GM23338 (cell line): ENCODE measurements around the gene FAM120AOS. TPM values are rescaled to one million over a fixed set of nuclear protein-coding genes. Genes with fewer than 3 reads are reported as not detected.

Source experiments
- ATAC-seq: fragments of 200-7000 bp; cut with Tn5 transposase; 3 replicates; pipeline ENCODE4 v1.9.1; 2020
- DNase-seq: peaks from one replicate; pipeline ENCODE4 v3.0.0-alpha.2; 2015; ENCODE audit warnings: low spot score
- H2AFZ ChIP-seq: fragments of 200-600 bp; sonication (generic); 2 replicates; pipeline ENCODE4 v1.8.0; 2016; ENCODE audit warnings: antibody characterized with exemption, mild to moderate bottlenecking, moderate library complexity
- H3F3A ChIP-seq: fragments of 200-600 bp; sonication (generic); replicated peaks from 2 replicates; pipeline ENCODE4 v1.8.0; 2017; ENCODE audit warnings: antibody characterized with exemption, mixed run types, low read depth
- H3K27ac ChIP-seq: fragments of 200-600 bp; sonication (generic); 2 replicates; pipeline ENCODE4 v1.6.1; 2016; ENCODE audit warnings: low read depth
- H3K27me3 ChIP-seq: fragments of 200-600 bp; sonication (generic); 2 replicates; pipeline ENCODE4 v1.8.0; 2016; ENCODE audit warnings: mild to moderate bottlenecking, mixed run types, moderate library complexity; ENCODE audit not compliant: insufficient read depth
- H3K36me3 ChIP-seq: fragments of 200-600 bp; sonication (generic); 2 replicates; pipeline ENCODE4 v1.8.0; 2016; ENCODE audit warnings: mild to moderate bottlenecking; ENCODE audit not compliant: insufficient read depth
- H3K4me1 ChIP-seq: fragments of 200-600 bp; sonication (generic); 2 replicates; pipeline ENCODE4 v1.8.0; 2016; ENCODE audit warnings: mild to moderate bottlenecking, moderate library complexity; ENCODE audit not compliant: insufficient read depth
- H3K4me2 ChIP-seq: fragments of 200-600 bp; sonication (generic); 2 replicates; pipeline ENCODE4 v1.7.1; 2017; ENCODE audit warnings: mixed run types
- H3K4me3 ChIP-seq: fragments of 200-600 bp; sonication (generic); 2 replicates; pipeline ENCODE4 v1.6.1; 2016; ENCODE audit warnings: mixed run types
- H3K79me2 ChIP-seq: fragments of 200-600 bp; sonication (generic); replicated peaks from 2 replicates; pipeline ENCODE4 v1.8.0; 2017; ENCODE audit warnings: mild to moderate bottlenecking; ENCODE audit not compliant: insufficient read depth
- H3K9me2 ChIP-seq: fragments of 200-600 bp; sonication (generic); 2 replicates; pipeline ENCODE4 v1.8.0; 2017; ENCODE audit not compliant: insufficient read depth
- H4K20me1 ChIP-seq: fragments of 200-600 bp; sonication (generic); replicated peaks from 2 replicates; pipeline ENCODE4 v1.8.0; 2017; ENCODE audit warnings: mild to moderate bottlenecking; ENCODE audit not compliant: insufficient read depth
- H3K27ac Mint-ChIP-seq: 2 replicates; pipeline ENCODE4 v1.8.0; 2020; ENCODE audit warnings: inconsistent platforms, mild to moderate bottlenecking, moderate library complexity, mixed read lengths
- H3K27me3 Mint-ChIP-seq: 3 replicates; pipeline ENCODE4 v1.8.0; 2022; ENCODE audit warnings: low read depth, mild to moderate bottlenecking, moderate library complexity, mixed read lengths, inconsistent platforms; ENCODE audit not compliant: insufficient read depth, poor library complexity
- H3K36me3 Mint-ChIP-seq: 3 replicates; pipeline ENCODE4 v1.8.0; 2021; ENCODE audit warnings: low read depth, mild to moderate bottlenecking, inconsistent platforms, moderate library complexity, mixed read lengths
- H3K4me1 Mint-ChIP-seq: 3 replicates; pipeline ENCODE4 v1.8.0; 2020; ENCODE audit warnings: mild to moderate bottlenecking, inconsistent platforms, mixed read lengths
- H3K4me3 Mint-ChIP-seq: 3 replicates; pipeline ENCODE4 v1.8.0; 2021; ENCODE audit warnings: moderate library complexity, mild to moderate bottlenecking, inconsistent platforms, mixed read lengths
- H3K9me3 Mint-ChIP-seq: 3 replicates; pipeline ENCODE4 v1.8.0; 2020; ENCODE audit warnings: moderate library complexity, mild to moderate bottlenecking, inconsistent platforms, mixed read lengths
- CREB1 ChIP-seq: fragments of 250-450 bp; sonication (Bioruptor Pico); IDR thresholded peaks from 2 replicates; pipeline ENCODE4 v1.5.0; 2020; ENCODE audit warnings: low read depth, mild to moderate bottlenecking, moderate library complexity
- CTCF ChIP-seq, 2 experiments: fragments of 200-600 bp in 1 of 2; sonication (generic) in 1 of 2; conservative IDR thresholded peaks; 2 replicates each; pipeline versions ENCODE4 v1.5.1 to v1.6.1; 2016 to 2017; ENCODE audit warnings: antibody characterized with exemption in 2 of 2, low read depth in 2 of 2, mild to moderate bottlenecking in 2 of 2, moderate library complexity in 1 of 2
- EZH2 ChIP-seq: fragments of 200-600 bp; sonication (generic); IDR thresholded peaks from one replicate; pipeline ENCODE4 v1.8.0; 2017; ENCODE audit warnings: antibody characterized with exemption, mild to moderate bottlenecking, low read depth; ENCODE audit not compliant: unreplicated experiment
- EZH2phosphoT487 ChIP-seq: fragments of 200-600 bp; sonication (generic); IDR thresholded peaks from one replicate; pipeline ENCODE4 v1.8.1; 2018; ENCODE audit warnings: antibody characterized with exemption; ENCODE audit not compliant: unreplicated experiment
- JUNB ChIP-seq: IDR thresholded peaks from one replicate; pipeline ENCODE4 v1.6.1; 2016; ENCODE audit warnings: antibody characterized with exemption; ENCODE audit not compliant: unreplicated experiment
- NANOG ChIP-seq: IDR thresholded peaks from 2 replicates; pipeline ENCODE4 v1.6.1; 2016; ENCODE audit warnings: antibody characterized with exemption, borderline replicate concordance
- POLR2AphosphoS5 ChIP-seq: IDR thresholded peaks from 2 replicates; pipeline ENCODE4 v1.6.1; 2016; ENCODE audit warnings: antibody characterized with exemption, low read depth
- STAT1 ChIP-seq: IDR thresholded peaks from one replicate; pipeline ENCODE4 v1.6.1; 2016; ENCODE audit warnings: antibody characterized with exemption; ENCODE audit not compliant: unreplicated experiment
- ZNF114 ChIP-seq: fragments of 250-450 bp; sonication (Bioruptor Pico); IDR thresholded peaks from 2 replicates; pipeline ENCODE4 v1.5.0; 2020; ENCODE audit warnings: mild to moderate bottlenecking, moderate library complexity
- ZNF331 ChIP-seq: fragments of 250-450 bp; sonication (Bioruptor Pico); IDR thresholded peaks from 2 replicates; pipeline ENCODE4 v1.5.0; 2020; ENCODE audit warnings: low read depth, mild to moderate bottlenecking, moderate library complexity
- ZNF462 ChIP-seq: fragments of 250-450 bp; sonication (Bioruptor Pico); IDR thresholded peaks from 2 replicates; pipeline ENCODE4 v1.5.0; 2020; ENCODE audit warnings: mild to moderate bottlenecking, moderate library complexity
- polyA plus RNA-seq: library from polyadenylated mRNA; unstranded; fragments of >200 nt; fragmentation: Nextera tagmentation; extraction: Ambion mirVana; gene quantifications from 2 replicates; pipeline ENCODE4 v1.2.1, GENCODE V29; 2016
- total RNA-seq: library from RNA; depleted of rRNA; stranded (reverse); fragments of >200 nt; shearing (Covaris generic); gene quantifications from 2 replicates; pipeline ENCODE4 v1.2.3, GENCODE V29; 2014
- TF ChIP-seq, protein P1 (sequence below): IDR thresholded peaks from one replicate; pipeline ENCODE4 v1.6.1; 2018; ENCODE audit warnings: antibody characterized with exemption; ENCODE audit not compliant: unreplicated experiment
- TF ChIP-seq, protein P2 (sequence below): IDR thresholded peaks from 2 replicates; pipeline ENCODE4 v1.6.1; 2016; ENCODE audit warnings: antibody characterized with exemption

The FAM120AOS gene
- total and polyA plus RNA-seq, 2 experiments from 2014 or later = 31.5 to 40.4 TPM

GRCh38 chr9:93452710-93453046 lies 703 bp downstream of the FAM120AOS start:
- ATAC-seq = peak; percentile 1; the same call in 1 of the 3 replicates
- TF ChIP-seq ZNF462 (no peak), NANOG (no peak), EZH2phosphoT487 (no peak), EZH2 (no peak), CREB1 (CRISPR knock-in tag) (no peak), CTCF (conservative IDR thresholded peaks at IDR 0.05; ENCODE audit: low read depth in 2 of 2) (no peak), ZNF331 (CRISPR knock-in tag) (no peak), ZNF114 (no peak), JUNB (no peak), STAT1 (no peak), POLR2AphosphoS5 (no peak)
- TF ChIP-seq, protein P1, sequence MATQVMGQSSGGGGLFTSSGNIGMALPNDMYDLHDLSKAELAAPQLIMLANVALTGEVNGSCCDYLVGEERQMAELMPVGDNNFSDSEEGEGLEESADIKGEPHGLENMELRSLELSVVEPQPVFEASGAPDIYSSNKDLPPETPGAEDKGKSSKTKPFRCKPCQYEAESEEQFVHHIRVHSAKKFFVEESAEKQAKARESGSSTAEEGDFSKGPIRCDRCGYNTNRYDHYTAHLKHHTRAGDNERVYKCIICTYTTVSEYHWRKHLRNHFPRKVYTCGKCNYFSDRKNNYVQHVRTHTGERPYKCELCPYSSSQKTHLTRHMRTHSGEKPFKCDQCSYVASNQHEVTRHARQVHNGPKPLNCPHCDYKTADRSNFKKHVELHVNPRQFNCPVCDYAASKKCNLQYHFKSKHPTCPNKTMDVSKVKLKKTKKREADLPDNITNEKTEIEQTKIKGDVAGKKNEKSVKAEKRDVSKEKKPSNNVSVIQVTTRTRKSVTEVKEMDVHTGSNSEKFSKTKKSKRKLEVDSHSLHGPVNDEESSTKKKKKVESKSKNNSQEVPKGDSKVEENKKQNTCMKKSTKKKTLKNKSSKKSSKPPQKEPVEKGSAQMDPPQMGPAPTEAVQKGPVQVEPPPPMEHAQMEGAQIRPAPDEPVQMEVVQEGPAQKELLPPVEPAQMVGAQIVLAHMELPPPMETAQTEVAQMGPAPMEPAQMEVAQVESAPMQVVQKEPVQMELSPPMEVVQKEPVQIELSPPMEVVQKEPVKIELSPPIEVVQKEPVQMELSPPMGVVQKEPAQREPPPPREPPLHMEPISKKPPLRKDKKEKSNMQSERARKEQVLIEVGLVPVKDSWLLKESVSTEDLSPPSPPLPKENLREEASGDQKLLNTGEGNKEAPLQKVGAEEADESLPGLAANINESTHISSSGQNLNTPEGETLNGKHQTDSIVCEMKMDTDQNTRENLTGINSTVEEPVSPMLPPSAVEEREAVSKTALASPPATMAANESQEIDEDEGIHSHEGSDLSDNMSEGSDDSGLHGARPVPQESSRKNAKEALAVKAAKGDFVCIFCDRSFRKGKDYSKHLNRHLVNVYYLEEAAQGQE = no peak
- TF ChIP-seq, protein P2, sequence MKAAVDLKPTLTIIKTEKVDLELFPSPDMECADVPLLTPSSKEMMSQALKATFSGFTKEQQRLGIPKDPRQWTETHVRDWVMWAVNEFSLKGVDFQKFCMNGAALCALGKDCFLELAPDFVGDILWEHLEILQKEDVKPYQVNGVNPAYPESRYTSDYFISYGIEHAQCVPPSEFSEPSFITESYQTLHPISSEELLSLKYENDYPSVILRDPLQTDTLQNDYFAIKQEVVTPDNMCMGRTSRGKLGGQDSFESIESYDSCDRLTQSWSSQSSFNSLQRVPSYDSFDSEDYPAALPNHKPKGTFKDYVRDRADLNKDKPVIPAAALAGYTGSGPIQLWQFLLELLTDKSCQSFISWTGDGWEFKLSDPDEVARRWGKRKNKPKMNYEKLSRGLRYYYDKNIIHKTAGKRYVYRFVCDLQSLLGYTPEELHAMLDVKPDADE = no peak
- peak overlapping the region; percentile 87 for H3K4me2 ChIP-seq
- H3K9me2 ChIP-seq = no peaks in the 10 kb centered on the region
- H3K27ac ChIP-seq = no peak overlapping the region
- no peaks in the 10 kb centered on the region for H3K27me3 ChIP-seq
- peaks cover 15% of the 10 kb centered on the region for H3F3A ChIP-seq
- H3K4me1 ChIP-seq = peaks cover 35% of the 10 kb centered on the region
- no peak for DNase-seq
- peaks cover 7% of the 10 kb centered on the region; the same call in 1 of the 2 replicates for H3K36me3 ChIP-seq
- Mint-ChIP-seq H3K27ac (no peak overlapping the region), H3K4me1 (peaks cover 35% of the 10 kb centered on the region), H3K4me3 (peak overlapping the region; percentile 94), H3K36me3 (peaks cover 42% of the 10 kb centered on the region), H3K27me3 (peaks cover 12% of the 10 kb centered on the region), H3K9me3 (no peaks in the 10 kb centered on the region)
- no peak overlapping the region; the same call in 1 of the 2 replicates for H2AFZ ChIP-seq
- peaks cover 13% of the 10 kb centered on the region for H4K20me1 ChIP-seq
- H3K79me2 ChIP-seq = peaks cover 74% of the 10 kb centered on the region
- peak overlapping the region; percentile 94 for H3K4me3 ChIP-seq
